Measurements from ENCODE around the gene ELOA. TPM values are rescaled to one million over a fixed set of nuclear protein-coding genes. Genes with fewer than 3 reads are reported as not detected.

The ELOA gene
- total and polyA plus RNA-seq, 9 of the 15 experiments (the other 6 are each of a cell fraction or from before 2014, with no cell fraction given) = 31.9 to 98.6 (median 61.3) TPM

DNA sequence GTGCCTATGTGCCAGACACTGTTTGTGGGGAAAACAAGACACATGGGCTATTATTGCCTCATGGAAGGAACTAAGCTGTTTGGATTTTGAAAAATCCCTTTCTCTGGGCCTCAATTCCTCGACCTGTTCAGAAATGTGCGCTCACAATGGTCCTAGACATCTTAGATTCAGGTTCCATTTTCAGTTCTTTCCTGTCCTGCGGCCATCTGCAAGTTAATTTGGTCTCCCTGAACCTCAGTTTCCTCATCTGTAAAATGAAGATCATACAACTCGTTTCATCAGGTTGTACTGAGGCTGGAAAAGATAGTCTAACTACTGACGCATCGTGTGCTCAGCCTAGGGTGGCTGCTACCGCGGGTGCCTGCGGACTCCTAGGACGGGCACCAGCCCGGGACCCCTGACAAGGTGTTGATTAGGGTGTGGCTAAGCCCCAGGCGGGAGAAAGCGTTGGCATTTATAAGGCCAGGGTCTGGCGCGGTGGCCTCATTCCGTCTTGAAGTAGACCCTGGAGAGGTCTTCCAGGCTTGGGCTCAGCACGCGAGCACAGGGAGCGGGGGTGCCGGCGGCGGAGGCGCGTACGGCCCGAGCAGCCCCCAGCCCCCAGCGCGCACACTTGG lies 493 bp upstream of the ELOA start (continued):
- no peak; the same call in 1 of the 2 replicates for TF ChIP-seq MTA1 (IDR thresholded peaks at IDR 0.05; ENCODE audit: borderline replicate concordance)
- no peak for TF ChIP-seq ZZZ3 (IDR thresholded peaks at IDR 0.05)
- no peak for TF ChIP-seq THRAP3 (IDR thresholded peaks at IDR 0.05; ENCODE audit: borderline replicate concordance)
- no peak for TF ChIP-seq PRMT5 (CRISPR knock-in tag; IDR thresholded peaks at IDR 0.05)
- TF ChIP-seq, protein P1, sequence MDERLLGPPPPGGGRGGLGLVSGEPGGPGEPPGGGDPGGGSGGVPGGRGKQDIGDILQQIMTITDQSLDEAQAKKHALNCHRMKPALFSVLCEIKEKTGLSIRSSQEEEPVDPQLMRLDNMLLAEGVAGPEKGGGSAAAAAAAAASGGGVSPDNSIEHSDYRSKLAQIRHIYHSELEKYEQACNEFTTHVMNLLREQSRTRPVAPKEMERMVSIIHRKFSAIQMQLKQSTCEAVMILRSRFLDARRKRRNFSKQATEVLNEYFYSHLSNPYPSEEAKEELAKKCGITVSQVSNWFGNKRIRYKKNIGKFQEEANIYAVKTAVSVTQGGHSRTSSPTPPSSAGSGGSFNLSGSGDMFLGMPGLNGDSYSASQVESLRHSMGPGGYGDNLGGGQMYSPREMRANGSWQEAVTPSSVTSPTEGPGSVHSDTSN (CRISPR knock-in tag; IDR thresholded peaks at IDR 0.05; ENCODE audit: low read depth) = no peak
- TF ChIP-seq, protein P1 (tag; conservative IDR thresholded peaks at IDR 0.05; ENCODE audit: low read depth) = no peak
- TF ChIP-seq CREBBP (IDR thresholded peaks at IDR 0.05; ENCODE audit: low read depth, low read length) = no peak
- TF ChIP-seq, protein P2, sequence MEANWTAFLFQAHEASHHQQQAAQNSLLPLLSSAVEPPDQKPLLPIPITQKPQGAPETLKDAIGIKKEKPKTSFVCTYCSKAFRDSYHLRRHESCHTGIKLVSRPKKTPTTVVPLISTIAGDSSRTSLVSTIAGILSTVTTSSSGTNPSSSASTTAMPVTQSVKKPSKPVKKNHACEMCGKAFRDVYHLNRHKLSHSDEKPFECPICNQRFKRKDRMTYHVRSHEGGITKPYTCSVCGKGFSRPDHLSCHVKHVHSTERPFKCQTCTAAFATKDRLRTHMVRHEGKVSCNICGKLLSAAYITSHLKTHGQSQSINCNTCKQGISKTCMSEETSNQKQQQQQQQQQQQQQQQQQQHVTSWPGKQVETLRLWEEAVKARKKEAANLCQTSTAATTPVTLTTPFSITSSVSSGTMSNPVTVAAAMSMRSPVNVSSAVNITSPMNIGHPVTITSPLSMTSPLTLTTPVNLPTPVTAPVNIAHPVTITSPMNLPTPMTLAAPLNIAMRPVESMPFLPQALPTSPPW (CRISPR knock-in tag; IDR thresholded peaks at IDR 0.05) = no peak
- no peak for TF ChIP-seq ZC3H8 (IDR thresholded peaks at IDR 0.05)
- TF ChIP-seq, protein P3, sequence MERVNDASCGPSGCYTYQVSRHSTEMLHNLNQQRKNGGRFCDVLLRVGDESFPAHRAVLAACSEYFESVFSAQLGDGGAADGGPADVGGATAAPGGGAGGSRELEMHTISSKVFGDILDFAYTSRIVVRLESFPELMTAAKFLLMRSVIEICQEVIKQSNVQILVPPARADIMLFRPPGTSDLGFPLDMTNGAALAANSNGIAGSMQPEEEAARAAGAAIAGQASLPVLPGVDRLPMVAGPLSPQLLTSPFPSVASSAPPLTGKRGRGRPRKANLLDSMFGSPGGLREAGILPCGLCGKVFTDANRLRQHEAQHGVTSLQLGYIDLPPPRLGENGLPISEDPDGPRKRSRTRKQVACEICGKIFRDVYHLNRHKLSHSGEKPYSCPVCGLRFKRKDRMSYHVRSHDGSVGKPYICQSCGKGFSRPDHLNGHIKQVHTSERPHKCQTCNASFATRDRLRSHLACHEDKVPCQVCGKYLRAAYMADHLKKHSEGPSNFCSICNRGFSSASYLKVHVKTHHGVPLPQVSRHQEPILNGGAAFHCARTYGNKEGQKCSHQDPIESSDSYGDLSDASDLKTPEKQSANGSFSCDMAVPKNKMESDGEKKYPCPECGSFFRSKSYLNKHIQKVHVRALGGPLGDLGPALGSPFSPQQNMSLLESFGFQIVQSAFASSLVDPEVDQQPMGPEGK (CRISPR knock-in tag; IDR thresholded peaks at IDR 0.05; ENCODE audit: borderline replicate concordance) = no peak
- no peak for TF ChIP-seq SMAD2 (IDR thresholded peaks at IDR 0.05; ENCODE audit: low read depth, low read length)
- no peak for TF ChIP-seq ZNF764 (CRISPR knock-in tag; IDR thresholded peaks at IDR 0.05; ENCODE audit: low read depth)
- no peak for TF ChIP-seq LCOR (CRISPR knock-in tag; IDR thresholded peaks at IDR 0.05)
- 0 out of 2 replicates have a peak, but pooled peaks have one; percentile 12 for TF ChIP-seq ZNF121 (CRISPR knock-in tag; conservative IDR thresholded peaks at IDR 0.05)
- no peak for TF ChIP-seq SMARCA5 (IDR thresholded peaks at IDR 0.05)
- TF ChIP-seq MYC (IDR thresholded peaks at IDR 0.05; ENCODE audit: low read depth, low read length) = no peak; the same call in 1 of the 2 replicates
- TF ChIP-seq MYC (CRISPR knock-in tag; IDR thresholded peaks at IDR 0.05; ENCODE audit: borderline replicate concordance, low read depth) = 0 out of 2 replicates have a peak, but pooled peaks have one; percentile 59
- peak; percentile 42; the same call in 1 of the 2 replicates for TF ChIP-seq L3MBTL2 (IDR thresholded peaks at IDR 0.05)
- TF ChIP-seq, protein P4, sequence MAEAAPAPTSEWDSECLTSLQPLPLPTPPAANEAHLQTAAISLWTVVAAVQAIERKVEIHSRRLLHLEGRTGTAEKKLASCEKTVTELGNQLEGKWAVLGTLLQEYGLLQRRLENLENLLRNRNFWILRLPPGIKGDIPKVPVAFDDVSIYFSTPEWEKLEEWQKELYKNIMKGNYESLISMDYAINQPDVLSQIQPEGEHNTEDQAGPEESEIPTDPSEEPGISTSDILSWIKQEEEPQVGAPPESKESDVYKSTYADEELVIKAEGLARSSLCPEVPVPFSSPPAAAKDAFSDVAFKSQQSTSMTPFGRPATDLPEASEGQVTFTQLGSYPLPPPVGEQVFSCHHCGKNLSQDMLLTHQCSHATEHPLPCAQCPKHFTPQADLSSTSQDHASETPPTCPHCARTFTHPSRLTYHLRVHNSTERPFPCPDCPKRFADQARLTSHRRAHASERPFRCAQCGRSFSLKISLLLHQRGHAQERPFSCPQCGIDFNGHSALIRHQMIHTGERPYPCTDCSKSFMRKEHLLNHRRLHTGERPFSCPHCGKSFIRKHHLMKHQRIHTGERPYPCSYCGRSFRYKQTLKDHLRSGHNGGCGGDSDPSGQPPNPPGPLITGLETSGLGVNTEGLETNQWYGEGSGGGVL (CRISPR knock-in tag; IDR thresholded peaks at IDR 0.05) = no peak
- TF ChIP-seq GABPB1 (CRISPR knock-in tag; IDR thresholded peaks at IDR 0.05) = no peak

All from K562 (cell line).